ENCODE data around the gene PEX11G.

The PEX11G gene

GRCh38 chr19:7524992-7525739, 36.3 kb upstream of the PEX11G start:
- H3K27me3 ChIP-seq (ENCODE audit: insufficient read depth, low read depth): no peaks in the 10 kb centered on the region
- no peak for TF ChIP-seq CTCF (conservative IDR thresholded peaks at IDR 0.05; ENCODE audit: low read depth, low read length)

GRCh38 chr19:7524523-7524922, 35.7 kb upstream of the PEX11G start:
- Histone ChIP-seq H3K79me2 (ENCODE audit: insufficient read depth, low read depth) (peaks cover 6% of the 10 kb centered on the region; the same call in 1 of the 2 replicates), H3K4me1 (ENCODE audit: low read depth, poor library complexity, severe bottlenecking) (peaks cover 12% of the 10 kb centered on the region), H4K20me1 (ENCODE audit: insufficient read depth) (no peaks in the 10 kb centered on the region), H3K27ac (no peak overlapping the region), H2AFZ (ENCODE audit: low read depth) (no peak overlapping the region), H3K4me3 (IDR thresholded peaks at IDR 0.05; ENCODE audit: insufficient read depth, low read depth, low read length) (no peak overlapping the region), H3K27me3 (ENCODE audit: insufficient read depth, low read depth) (no peaks in the 10 kb centered on the region), H3K36me3 (ENCODE audit: insufficient read depth) (no peaks in the 10 kb centered on the region), H3K9ac (no peak overlapping the region), H3K4me2 (no peak overlapping the region)
- no peak for TF ChIP-seq CTCF (conservative IDR thresholded peaks at IDR 0.05; ENCODE audit: low read depth, low read length)

More at GRCh38 chr19:7524992-7525739, 36.3 kb upstream of the PEX11G start:
- peaks cover 12% of the 10 kb centered on the region for H3K4me1 ChIP-seq (ENCODE audit: low read depth, poor library complexity, severe bottlenecking)
- H3K4me2 ChIP-seq: no peak overlapping the region
- no peak overlapping the region for H3K9ac ChIP-seq
- no peaks in the 10 kb centered on the region for H4K20me1 ChIP-seq (ENCODE audit: insufficient read depth)
- peaks cover 6% of the 10 kb centered on the region; the same call in 1 of the 2 replicates for H3K79me2 ChIP-seq (ENCODE audit: insufficient read depth, low read depth)
- H3K27ac ChIP-seq: no peak overlapping the region
- no peaks in the 10 kb centered on the region for H3K36me3 ChIP-seq (ENCODE audit: insufficient read depth)
- H3K4me3 ChIP-seq (IDR thresholded peaks at IDR 0.05; ENCODE audit: insufficient read depth, low read depth, low read length): no peak overlapping the region
- H2AFZ ChIP-seq (ENCODE audit: low read depth): no peak overlapping the region

GRCh38 chr19:7522923-7523667, 34.3 kb upstream of the PEX11G start:
- peaks cover 12% of the 10 kb centered on the region for H3K4me1 ChIP-seq (ENCODE audit: low read depth, poor library complexity, severe bottlenecking)
- H4K20me1 ChIP-seq (ENCODE audit: insufficient read depth): no peaks in the 10 kb centered on the region
- H3K27me3 ChIP-seq (ENCODE audit: insufficient read depth, low read depth): no peaks in the 10 kb centered on the region
- peak overlapping the region; percentile 90 for H3K4me2 ChIP-seq
- H3K36me3 ChIP-seq (ENCODE audit: insufficient read depth): no peaks in the 10 kb centered on the region
- peak overlapping the region; percentile 25; the same call in 1 of the 2 replicates for H3K9ac ChIP-seq
- TF ChIP-seq CTCF (conservative IDR thresholded peaks at IDR 0.05; ENCODE audit: low read depth, low read length): no peak
- H2AFZ ChIP-seq (ENCODE audit: low read depth): peak overlapping the region; percentile 87; the same call in 1 of the 2 replicates
- peaks cover 6% of the 10 kb centered on the region; the same call in 1 of the 2 replicates for H3K79me2 ChIP-seq (ENCODE audit: insufficient read depth, low read depth)
- no peak overlapping the region for H3K27ac ChIP-seq
- no peak overlapping the region for H3K4me3 ChIP-seq (IDR thresholded peaks at IDR 0.05; ENCODE audit: insufficient read depth, low read depth, low read length)

- H4K20me1 ChIP-seq (ENCODE audit: insufficient read depth): no peaks in the 10 kb centered on the region
- peak within 1 kb of the TSS; percentile 90 for H3K4me2 ChIP-seq
- H3K4me3 ChIP-seq (IDR thresholded peaks at IDR 0.05; ENCODE audit: insufficient read depth, low read depth, low read length): no peak within 1 kb of the TSS
- peak within 1 kb of the TSS; percentile 87 for H2AFZ ChIP-seq (ENCODE audit: low read depth)
- peaks cover 6% of the 10 kb centered on the region; the same call in 1 of the 2 replicates for H3K79me2 ChIP-seq (ENCODE audit: insufficient read depth, low read depth)
- TF ChIP-seq CTCF (conservative IDR thresholded peaks at IDR 0.05; ENCODE audit: low read depth, low read length): no peak
- no peak within 1 kb of the TSS for H3K27ac ChIP-seq
- H3K27me3 ChIP-seq (ENCODE audit: insufficient read depth, low read depth): no peaks in the 10 kb centered on the region
- no peaks in the 10 kb centered on the region for H3K36me3 ChIP-seq (ENCODE audit: insufficient read depth)
- peaks cover 12% of the 10 kb centered on the region for H3K4me1 ChIP-seq (ENCODE audit: low read depth, poor library complexity, severe bottlenecking)
- H3K9ac ChIP-seq: peak within 1 kb of the TSS; percentile 25; the same call in 1 of the 2 replicates
Observed at GRCh38 chr19:7522072-7522922, 33.5 kb upstream of the PEX11G start, which contains the start of gene MCOLN1. TSS of gene MCOLN1 (plus strand) at chr19:7522624. CDS start at chr19:7522751, 127 bp downstream.

All from KMS-11 (cell line).